PFSK-1 (cell line): ENCODE data around the gene ZG16B.

ENCODE experiments used
- FOXP2 ChIP-seq: optimal IDR thresholded peaks from 2 replicates; pipeline ENCODE3; 2011; ENCODE audit warnings: borderline replicate concordance, control low read depth, inconsistent platforms; ENCODE audit not compliant: insufficient read depth; ENCODE audit errors: extremely low read length, extremely low read depth
- POLR2AphosphoS5 ChIP-seq: IDR thresholded peaks from 2 replicates; pipeline ENCODE4 v1.6.1; 2012; ENCODE audit warnings: low read depth, mild to moderate bottlenecking, control low read depth, low read length, moderate library complexity
- TAF1 ChIP-seq: IDR thresholded peaks from 2 replicates; pipeline ENCODE4 v1.6.1; 2012; ENCODE audit warnings: low read length, control low read depth, borderline replicate concordance; ENCODE audit not compliant: insufficient read depth
- TF ChIP-seq, protein P1 (sequence below), 2 experiments: IDR thresholded peaks; 2 replicates each; pipeline versions ENCODE4 v1.6.1 to v1.8.0; 2011 to 2012; ENCODE audit warnings: low read depth in 2 of 2, low read length in 2 of 2, control low read depth in 1 of 2, inconsistent platforms in 1 of 2, mild to moderate bottlenecking in 1 of 2, moderate library complexity in 1 of 2; ENCODE audit not compliant: insufficient read depth in 1 of 2

- TF ChIP-seq TAF1 (no peak), FOXP2 (no peak), POLR2AphosphoS5 (no peak)
- TF ChIP-seq, protein P1, sequence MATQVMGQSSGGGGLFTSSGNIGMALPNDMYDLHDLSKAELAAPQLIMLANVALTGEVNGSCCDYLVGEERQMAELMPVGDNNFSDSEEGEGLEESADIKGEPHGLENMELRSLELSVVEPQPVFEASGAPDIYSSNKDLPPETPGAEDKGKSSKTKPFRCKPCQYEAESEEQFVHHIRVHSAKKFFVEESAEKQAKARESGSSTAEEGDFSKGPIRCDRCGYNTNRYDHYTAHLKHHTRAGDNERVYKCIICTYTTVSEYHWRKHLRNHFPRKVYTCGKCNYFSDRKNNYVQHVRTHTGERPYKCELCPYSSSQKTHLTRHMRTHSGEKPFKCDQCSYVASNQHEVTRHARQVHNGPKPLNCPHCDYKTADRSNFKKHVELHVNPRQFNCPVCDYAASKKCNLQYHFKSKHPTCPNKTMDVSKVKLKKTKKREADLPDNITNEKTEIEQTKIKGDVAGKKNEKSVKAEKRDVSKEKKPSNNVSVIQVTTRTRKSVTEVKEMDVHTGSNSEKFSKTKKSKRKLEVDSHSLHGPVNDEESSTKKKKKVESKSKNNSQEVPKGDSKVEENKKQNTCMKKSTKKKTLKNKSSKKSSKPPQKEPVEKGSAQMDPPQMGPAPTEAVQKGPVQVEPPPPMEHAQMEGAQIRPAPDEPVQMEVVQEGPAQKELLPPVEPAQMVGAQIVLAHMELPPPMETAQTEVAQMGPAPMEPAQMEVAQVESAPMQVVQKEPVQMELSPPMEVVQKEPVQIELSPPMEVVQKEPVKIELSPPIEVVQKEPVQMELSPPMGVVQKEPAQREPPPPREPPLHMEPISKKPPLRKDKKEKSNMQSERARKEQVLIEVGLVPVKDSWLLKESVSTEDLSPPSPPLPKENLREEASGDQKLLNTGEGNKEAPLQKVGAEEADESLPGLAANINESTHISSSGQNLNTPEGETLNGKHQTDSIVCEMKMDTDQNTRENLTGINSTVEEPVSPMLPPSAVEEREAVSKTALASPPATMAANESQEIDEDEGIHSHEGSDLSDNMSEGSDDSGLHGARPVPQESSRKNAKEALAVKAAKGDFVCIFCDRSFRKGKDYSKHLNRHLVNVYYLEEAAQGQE (IDR thresholded peaks at IDR 0.05; ENCODE audit: insufficient read depth in 1 of 2, low read depth in 2 of 2, low read length in 2 of 2) = no peak
Measured at GRCh38 chr16:2852003-2852730, 22.1 kb downstream of the ZG16B start.
